PC-3 (cell line): ENCODE data around the gene NHLH1. TPM values are rescaled to one million over a fixed set of nuclear protein-coding genes. Genes with fewer than 3 reads are reported as not detected.

Source experiments
- ATAC-seq: fragments of 200-7000 bp; cut with Tn5 transposase; 2 replicates; pipeline ENCODE4 v1.9.1; 2020; ENCODE audit warnings: mild to moderate bottlenecking, moderate library complexity
- BruUV-seq: library from RNA; stranded (reverse); fragments of 400-500 nt; replicated peaks from 2 replicates; lab custom pipeline; 2021; lab: Mats Ljungman, UMichigan
- CTCF ChIA-PET: fragments of 300-600 bp; sonication (Branson Sonifier 250); formaldehyde crosslinking; loops from one replicate; lab custom pipeline; 2022; ENCODE audit warnings: antibody characterized with exemption; lab: Charles Lee
- POLR2A ChIA-PET: fragments of 300-600 bp; sonication (Branson Sonifier 250); formaldehyde crosslinking; loops from one replicate; lab custom pipeline; 2022; ENCODE audit warnings: antibody characterized with exemption; ENCODE audit not compliant: unreplicated experiment; lab: Charles Lee
- DNase-seq: peaks from one replicate; pipeline ENCODE4 v3.0.0-alpha.2; 2015
- H2AFZ ChIP-seq: fragments of 300-600 bp; sonication (generic); 2 replicates; pipeline ENCODE4 v1.6.0; 2016; ENCODE audit warnings: antibody characterized with exemption, low read length
- H3F3A ChIP-seq: fragments of 300-600 bp; sonication (generic); one replicate; pipeline ENCODE4 v1.6.0; 2017; ENCODE audit warnings: antibody characterized with exemption, low read length, control low read depth, mild to moderate bottlenecking; ENCODE audit not compliant: unreplicated experiment
- H3K27ac ChIP-seq: fragments of 300-600 bp; sonication (generic); 2 replicates; pipeline ENCODE4 v1.5.1; 2016; ENCODE audit warnings: mild to moderate bottlenecking, low read length
- H3K27me3 ChIP-seq: fragments of 300-600 bp; sonication (generic); 2 replicates; pipeline ENCODE4 v1.6.1; 2016; ENCODE audit warnings: low read length, mixed read lengths
- H3K36me3 ChIP-seq: fragments of 300-600 bp; sonication (generic); 2 replicates; pipeline ENCODE4 v1.6.1; 2016; ENCODE audit warnings: low read depth, mixed run types, low read length, mixed read lengths
- H3K4me1 ChIP-seq: fragments of 300-600 bp; sonication (generic); 2 replicates; pipeline ENCODE4 v1.5.1; 2016; ENCODE audit warnings: low read length; ENCODE audit not compliant: insufficient read depth
- H3K4me2 ChIP-seq: fragments of 300-600 bp; sonication (generic); 2 replicates; pipeline ENCODE4 v1.6.0; 2016; ENCODE audit warnings: low read length
- H3K4me3 ChIP-seq: fragments of 300-600 bp; sonication (generic); 2 replicates; pipeline ENCODE4 v1.5.1; 2016; ENCODE audit warnings: mild to moderate bottlenecking, low read length, mixed read lengths
- H3K79me2 ChIP-seq: fragments of 300-600 bp; sonication (generic); 2 replicates; pipeline ENCODE4 v1.6.1; 2017; ENCODE audit warnings: low read length, mixed read lengths
- H3K9ac ChIP-seq: fragments of 300-600 bp; sonication (generic); 2 replicates; pipeline ENCODE4 v1.6.0; 2016; ENCODE audit warnings: mild to moderate bottlenecking, low read length
- H3K9me2 ChIP-seq: fragments of 300-600 bp; sonication (generic); replicated peaks from 2 replicates; pipeline ENCODE4 v1.6.1; 2016; ENCODE audit warnings: mixed run types, low read length, mixed read lengths
- H3K9me3 ChIP-seq: fragments of 300-600 bp; sonication (generic); 2 replicates; pipeline ENCODE4 v1.6.1; 2016; ENCODE audit warnings: low read length, mixed read lengths
- H4K20me1 ChIP-seq: fragments of 300-600 bp; sonication (generic); 2 replicates; pipeline ENCODE4 v1.6.1; 2016; ENCODE audit warnings: low read length, mixed read lengths
- EZH2 ChIP-seq: fragments of 300-600 bp; sonication (generic); IDR thresholded peaks from one replicate; pipeline ENCODE4 v1.6.1; 2017; ENCODE audit warnings: antibody characterized with exemption, mild to moderate bottlenecking, low read length; ENCODE audit not compliant: unreplicated experiment
- EZH2phosphoT487 ChIP-seq: fragments of 300-600 bp; sonication (generic); IDR thresholded peaks from 2 replicates; pipeline ENCODE4 v1.6.1; 2018; ENCODE audit warnings: mild to moderate bottlenecking, antibody characterized with exemption, low read length, borderline replicate concordance
- intact Hi-C: fragments of 100-400 bp; cut with micrococcal nuclease; formaldehyde crosslinking; loops from 2 replicates; pipeline ENCODE4 v1.9.0; 2023
- total RNA-seq: library from RNA; depleted of rRNA; stranded (reverse); fragments of >200 nt; gene quantifications from 2 replicates; pipeline ENCODE4 v1.2.3, GENCODE V29; 2014
- TF ChIP-seq, protein P1 (sequence below): fragments of 300-600 bp; sonication (generic); conservative IDR thresholded peaks from 2 replicates; pipeline ENCODE4 v1.5.1; 2017; ENCODE audit warnings: antibody characterized with exemption, low read depth, mild to moderate bottlenecking, low read length

NHLH1 gene
- total RNA-seq, 1 experiment from 2014 or later: not detected

DNA sequence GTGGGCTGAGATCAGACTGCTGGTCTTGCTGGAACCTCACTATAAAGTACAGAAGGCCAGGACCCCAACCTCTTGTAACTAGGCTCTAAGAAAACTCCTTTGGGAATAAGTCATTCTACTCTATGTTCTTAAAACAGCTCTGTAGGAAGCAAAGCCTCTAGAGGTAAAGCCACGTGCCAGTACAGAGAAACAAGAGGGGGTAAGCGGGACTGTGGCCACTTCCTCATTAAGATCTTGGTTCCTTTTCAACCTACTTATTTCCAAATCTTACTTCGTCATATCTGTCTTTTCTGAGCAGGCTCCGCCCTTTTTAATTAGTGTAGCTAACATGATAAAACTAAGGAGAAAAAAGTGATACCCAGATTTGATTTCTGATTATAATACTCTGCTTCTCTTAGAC lies 19.9 kb upstream of the NHLH1 start:
- no peak for ATAC-seq
- no peaks in the 10 kb centered on the region for H3K9me2 ChIP-seq
- peaks cover 31% of the 10 kb centered on the region for H3K79me2 ChIP-seq
- no peak for DNase-seq
- peaks cover 5% of the 10 kb centered on the region for H4K20me1 ChIP-seq
- H3K9me3 ChIP-seq: no peaks in the 10 kb centered on the region
- no peak overlapping the region for H3K4me2 ChIP-seq
- no peak overlapping the region for H2AFZ ChIP-seq
- POLR2A ChIA-PET: no interaction called here
- no peak overlapping the region for H3K4me3 ChIP-seq
- no peak overlapping the region for H3K9ac ChIP-seq
- no TSS peak for BruUV-seq
- no peaks in the 10 kb centered on the region for H3F3A ChIP-seq
- intact Hi-C loops: no loop called here
- TF ChIP-seq EZH2phosphoT487: no peak
- TF ChIP-seq, protein P1, sequence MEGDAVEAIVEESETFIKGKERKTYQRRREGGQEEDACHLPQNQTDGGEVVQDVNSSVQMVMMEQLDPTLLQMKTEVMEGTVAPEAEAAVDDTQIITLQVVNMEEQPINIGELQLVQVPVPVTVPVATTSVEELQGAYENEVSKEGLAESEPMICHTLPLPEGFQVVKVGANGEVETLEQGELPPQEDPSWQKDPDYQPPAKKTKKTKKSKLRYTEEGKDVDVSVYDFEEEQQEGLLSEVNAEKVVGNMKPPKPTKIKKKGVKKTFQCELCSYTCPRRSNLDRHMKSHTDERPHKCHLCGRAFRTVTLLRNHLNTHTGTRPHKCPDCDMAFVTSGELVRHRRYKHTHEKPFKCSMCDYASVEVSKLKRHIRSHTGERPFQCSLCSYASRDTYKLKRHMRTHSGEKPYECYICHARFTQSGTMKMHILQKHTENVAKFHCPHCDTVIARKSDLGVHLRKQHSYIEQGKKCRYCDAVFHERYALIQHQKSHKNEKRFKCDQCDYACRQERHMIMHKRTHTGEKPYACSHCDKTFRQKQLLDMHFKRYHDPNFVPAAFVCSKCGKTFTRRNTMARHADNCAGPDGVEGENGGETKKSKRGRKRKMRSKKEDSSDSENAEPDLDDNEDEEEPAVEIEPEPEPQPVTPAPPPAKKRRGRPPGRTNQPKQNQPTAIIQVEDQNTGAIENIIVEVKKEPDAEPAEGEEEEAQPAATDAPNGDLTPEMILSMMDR: no peak
- TF ChIP-seq EZH2: no peak
- H3K27ac ChIP-seq: no peak overlapping the region
- H3K36me3 ChIP-seq: peaks cover 32% of the 10 kb centered on the region
- H3K27me3 ChIP-seq: no peaks in the 10 kb centered on the region
- CTCF ChIA-PET: no interaction called here
- peaks cover 9% of the 10 kb centered on the region for H3K4me1 ChIP-seq

DNA sequence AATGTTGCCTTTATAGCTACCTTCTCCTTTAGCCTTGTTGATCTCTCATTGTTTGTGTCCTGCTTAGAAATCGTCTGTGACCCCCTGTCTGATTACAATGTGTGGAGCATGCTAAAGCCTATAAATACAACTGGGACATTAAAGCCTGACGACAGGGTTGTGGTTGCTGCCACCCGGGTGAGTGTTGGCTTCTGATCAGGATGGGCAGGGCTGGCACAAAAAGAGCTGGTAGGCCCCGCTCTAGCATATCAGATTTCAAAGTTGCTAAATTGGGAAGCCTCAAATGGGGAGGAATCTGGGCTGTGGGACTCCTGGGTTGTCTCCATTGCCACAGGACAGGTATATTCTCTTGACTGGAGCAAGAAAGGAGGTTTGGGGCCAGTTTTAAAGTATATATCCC lies 15.2 kb upstream of the NHLH1 start:
- Histone ChIP-seq H3K9ac (no peak overlapping the region), H3K4me1 (no peaks in the 10 kb centered on the region), H2AFZ (no peak overlapping the region), H3F3A (no peaks in the 10 kb centered on the region), H3K4me3 (no peak overlapping the region), H3K4me2 (no peak overlapping the region), H3K27me3 (no peaks in the 10 kb centered on the region), H4K20me1 (no peaks in the 10 kb centered on the region), H3K79me2 (no peaks in the 10 kb centered on the region), H3K27ac (no peak overlapping the region), H3K9me3 (no peaks in the 10 kb centered on the region), H3K9me2 (no peaks in the 10 kb centered on the region), H3K36me3 (peaks cover 69% of the 10 kb centered on the region)
- TF ChIP-seq EZH2phosphoT487: no peak
- TF ChIP-seq, protein P1: no peak
- no peak for TF ChIP-seq EZH2
- BruUV-seq: no TSS peak
- no peak for ATAC-seq
- no peak for DNase-seq
- POLR2A ChIA-PET: no interaction called here
- CTCF ChIA-PET: no interaction called here
- intact Hi-C loops: no loop called here

DNA sequence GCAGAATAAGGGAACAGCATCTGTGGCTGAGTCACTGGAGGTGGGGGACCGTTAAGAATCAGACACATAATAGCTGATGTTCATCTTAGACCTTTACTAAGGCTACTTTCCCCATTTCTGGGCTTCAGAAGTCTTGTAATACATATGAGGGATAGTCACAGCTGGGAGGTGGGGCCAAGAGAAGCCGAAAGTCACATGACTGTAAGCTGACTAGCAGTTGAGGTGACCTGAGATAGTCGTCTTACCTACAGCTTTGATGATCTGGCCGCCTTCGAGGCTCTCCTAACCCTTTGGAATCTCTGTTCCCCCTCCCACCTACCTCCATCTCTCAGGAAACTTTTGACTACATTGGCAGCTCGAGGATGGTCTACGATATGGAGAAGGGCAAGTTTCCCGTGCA lies 14.3 kb upstream of the NHLH1 start:
- Histone ChIP-seq H2AFZ (no peak overlapping the region), H3K27me3 (no peaks in the 10 kb centered on the region), H3K79me2 (no peaks in the 10 kb centered on the region), H3K27ac (no peak overlapping the region), H3K4me2 (no peak overlapping the region), H3K36me3 (peaks cover 76% of the 10 kb centered on the region), H3K9me3 (no peaks in the 10 kb centered on the region), H3K9ac (no peak overlapping the region), H3K9me2 (no peaks in the 10 kb centered on the region), H3K4me1 (no peaks in the 10 kb centered on the region), H3K4me3 (no peak overlapping the region), H4K20me1 (no peaks in the 10 kb centered on the region), H3F3A (no peaks in the 10 kb centered on the region)
- ChIA-PET POLR2A (no interaction called here), CTCF (no interaction called here)
- TF ChIP-seq, protein P1: no peak
- TF ChIP-seq EZH2phosphoT487 (no peak), EZH2 (no peak)
- DNase-seq (no peak), ATAC-seq (no peak)
- intact Hi-C loops: no loop called here
- no TSS peak for BruUV-seq
